GM18508 (cell line): ENCODE measurements around the gene ANXA9.

Source experiments
- ATAC-seq: cut with Tn5 transposase; IDR thresholded peaks from one replicate; pipeline ENCODE4 v1.9.1; 2021; ENCODE audit warnings: moderate number of reproducible peaks; ENCODE audit not compliant: insufficient read depth, unreplicated experiment

The ANXA9 gene

GRCh38 chr1:151002611-151003010 lies 20.5 kb downstream of the ANXA9 start:
- ATAC-seq = no peak

- no peak for ATAC-seq
These were observed 21.1 kb downstream of the ANXA9 start for GRCh38 chr1:151003180-151003579.

GRCh38 chr1:151005729-151006319 lies 23.7 kb downstream of the ANXA9 start:
- no peak for ATAC-seq

GRCh38 chr1:151006327-151007052 lies 24.4 kb downstream of the ANXA9 start, which contains the start of gene MINDY1:
Gene MINDY1 (minus strand): TSS chr1:151006902. CDS start chr1:151002617, 4,285 bp downstream.
- no peak for ATAC-seq

- no peak for ATAC-seq
These were observed 25.8 kb downstream of the ANXA9 start for GRCh38 chr1:151007853-151008243.

- no peak for ATAC-seq
These were observed 26.4 kb downstream of the ANXA9 start, which contains the start of gene PRUNE1 for GRCh38 chr1:151008244-151009205. Gene PRUNE1 (plus strand): TSS chr1:151008449. CDS start chr1:151008633, 184 bp downstream.

GRCh38 chr1:151009206-151009587 lies 27.1 kb downstream of the ANXA9 start:
- no peak for ATAC-seq

GRCh38 chr1:151009674-151010345 lies 27.7 kb downstream of the ANXA9 start:
- no peak for ATAC-seq

- ATAC-seq = no peak
These were observed 28.2 kb downstream of the ANXA9 start for GRCh38 chr1:151010346-151010726.

GRCh38 chr1:151011154-151011850 lies 29.2 kb downstream of the ANXA9 start:
- ATAC-seq = no peak

GRCh38 chr1:151012684-151013471 lies 30.8 kb downstream of the ANXA9 start:
- ATAC-seq = no peak

GRCh38 chr1:151013518-151013917 lies 31.4 kb downstream of the ANXA9 start:
- ATAC-seq = no peak

- no peak for ATAC-seq
These were observed 42.6 kb downstream of the ANXA9 start for GRCh38 chr1:151024540-151025146.

GRCh38 chr1:151026460-151026859 lies 44.4 kb downstream of the ANXA9 start:
- no peak for ATAC-seq

- ATAC-seq = no peak
These were observed 50.1 kb downstream of the ANXA9 start for GRCh38 chr1:151032164-151032563.

GRCh38 chr1:151035167-151035566 lies 53.1 kb downstream of the ANXA9 start:
- ATAC-seq = no peak

- no peak for ATAC-seq
These were observed 54.3 kb downstream of the ANXA9 start, which contains the start of gene BNIPL for GRCh38 chr1:151036356-151036755. Gene BNIPL (plus strand): TSS chr1:151036586. CDS start chr1:151036726, 140 bp downstream.

GRCh38 chr1:151037032-151037431 lies 54.9 kb downstream of the ANXA9 start:
- ATAC-seq = no peak
